AG08396 (cell line): ENCODE data around the gene SART3.
"Not testable (repeated sequence)": the region's sequence is repeated elsewhere in the genome, so short reads cannot be mapped to it uniquely, and the experiment has no call there.

ENCODE experiments used
- DNase-seq: peaks from one replicate; pipeline ENCODE4 v3.0.0; 2012; ENCODE audit warnings: low spot score, mixed read lengths

The SART3 gene

DNA sequence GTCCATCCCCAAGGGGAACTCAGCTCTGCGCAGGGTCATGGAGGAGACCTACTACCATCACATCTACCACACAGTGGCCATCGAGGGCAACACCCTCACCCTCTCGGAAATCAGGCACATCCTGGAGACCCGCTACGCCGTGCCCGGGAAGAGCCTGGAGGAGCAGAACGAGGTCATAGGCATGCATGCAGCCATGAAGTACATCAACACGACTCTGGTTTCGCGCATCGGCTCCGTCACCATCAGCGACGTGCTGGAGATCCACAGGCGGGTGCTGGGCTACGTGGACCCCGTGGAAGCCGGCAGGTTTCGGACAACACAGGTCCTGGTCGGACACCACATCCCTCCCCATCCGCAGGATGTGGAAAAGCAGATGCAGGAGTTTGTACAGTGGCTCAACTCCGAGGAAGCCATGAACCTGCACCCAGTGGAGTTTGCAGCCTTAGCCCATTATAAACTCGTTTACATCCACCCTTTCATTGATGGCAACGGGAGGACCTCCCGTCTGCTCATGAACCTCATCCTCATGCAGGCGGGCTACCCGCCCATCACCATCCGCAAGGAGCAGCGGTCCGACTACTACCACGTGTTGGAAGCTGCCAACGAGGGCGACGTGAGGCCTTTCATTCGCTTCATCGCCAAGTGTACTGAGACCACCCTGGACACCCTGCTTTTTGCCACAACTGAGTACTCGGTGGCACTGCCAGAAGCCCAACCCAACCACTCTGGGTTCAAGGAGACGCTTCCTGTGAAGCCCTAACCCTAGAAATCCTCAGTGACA is 42.1 kb downstream of the SART3 start:
- DNase-seq = no peak

DNA sequence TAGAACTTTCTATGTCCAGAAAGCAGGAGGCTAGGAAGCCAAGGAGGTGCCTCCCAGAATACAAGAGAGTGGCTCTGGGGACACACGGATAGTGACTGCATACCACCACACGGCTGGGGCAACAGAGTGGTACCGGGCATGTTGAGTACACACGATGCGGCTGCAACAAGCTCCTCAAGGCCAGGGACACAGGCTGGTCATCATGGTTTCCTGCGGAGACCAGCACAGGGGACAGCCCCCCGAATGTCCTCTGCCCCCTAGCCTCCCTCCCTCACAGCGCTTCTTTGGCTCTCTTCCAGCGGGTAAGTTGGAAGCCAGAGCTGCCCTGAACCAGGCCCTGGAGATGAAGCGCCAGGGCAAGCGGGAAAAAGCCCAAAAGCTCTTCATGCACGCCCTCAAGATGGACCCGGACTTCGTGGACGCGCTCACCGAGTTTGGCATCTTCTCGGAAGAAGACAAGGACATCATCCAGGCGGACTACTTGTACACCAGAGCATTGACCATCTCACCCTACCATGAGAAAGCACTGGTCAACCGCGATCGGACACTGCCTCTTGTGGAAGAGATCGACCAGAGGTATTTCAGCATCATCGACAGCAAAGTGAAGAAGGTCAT is 42.8 kb downstream of the SART3 start:
- no peak for DNase-seq

DNA sequence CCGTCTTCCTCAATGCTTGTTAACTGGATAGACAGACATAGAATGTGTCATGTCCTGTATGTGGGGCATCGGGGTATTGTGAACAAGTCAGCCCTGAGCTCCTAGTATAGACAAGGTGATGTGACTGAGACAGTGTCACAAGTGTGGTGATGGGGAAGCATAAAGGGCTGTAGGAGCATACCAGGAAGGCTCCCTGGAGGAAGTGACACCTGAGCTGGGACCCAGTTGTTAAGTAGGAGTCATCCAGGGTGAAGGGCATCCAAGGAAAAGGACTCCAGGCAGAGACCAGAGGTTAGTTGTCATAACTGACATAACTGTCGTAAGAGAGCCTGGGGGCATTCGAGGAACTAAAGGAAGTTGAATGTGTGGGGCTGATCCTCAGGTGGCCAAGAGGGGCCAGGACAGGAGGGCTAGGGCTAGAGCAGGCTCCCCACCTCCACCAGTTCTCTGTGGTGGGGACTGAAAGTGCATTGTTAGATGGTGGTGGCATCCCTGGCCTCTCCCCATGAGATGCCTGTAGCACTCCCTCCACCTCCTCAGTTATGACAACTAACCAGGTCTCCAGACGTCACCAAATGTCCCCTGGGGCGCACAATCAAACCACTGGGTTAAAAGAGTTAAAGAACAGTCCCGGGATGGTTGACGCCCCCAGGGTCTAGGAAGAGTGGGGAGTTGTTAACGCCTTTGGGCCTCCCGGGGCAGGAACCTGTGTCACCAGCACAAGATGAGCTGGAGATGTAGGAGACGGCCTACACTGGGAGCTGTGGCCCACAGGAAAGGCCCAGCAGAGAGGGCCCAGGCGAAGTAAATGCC is 43.5 kb downstream of the SART3 start:
- no peak for DNase-seq

DNA sequence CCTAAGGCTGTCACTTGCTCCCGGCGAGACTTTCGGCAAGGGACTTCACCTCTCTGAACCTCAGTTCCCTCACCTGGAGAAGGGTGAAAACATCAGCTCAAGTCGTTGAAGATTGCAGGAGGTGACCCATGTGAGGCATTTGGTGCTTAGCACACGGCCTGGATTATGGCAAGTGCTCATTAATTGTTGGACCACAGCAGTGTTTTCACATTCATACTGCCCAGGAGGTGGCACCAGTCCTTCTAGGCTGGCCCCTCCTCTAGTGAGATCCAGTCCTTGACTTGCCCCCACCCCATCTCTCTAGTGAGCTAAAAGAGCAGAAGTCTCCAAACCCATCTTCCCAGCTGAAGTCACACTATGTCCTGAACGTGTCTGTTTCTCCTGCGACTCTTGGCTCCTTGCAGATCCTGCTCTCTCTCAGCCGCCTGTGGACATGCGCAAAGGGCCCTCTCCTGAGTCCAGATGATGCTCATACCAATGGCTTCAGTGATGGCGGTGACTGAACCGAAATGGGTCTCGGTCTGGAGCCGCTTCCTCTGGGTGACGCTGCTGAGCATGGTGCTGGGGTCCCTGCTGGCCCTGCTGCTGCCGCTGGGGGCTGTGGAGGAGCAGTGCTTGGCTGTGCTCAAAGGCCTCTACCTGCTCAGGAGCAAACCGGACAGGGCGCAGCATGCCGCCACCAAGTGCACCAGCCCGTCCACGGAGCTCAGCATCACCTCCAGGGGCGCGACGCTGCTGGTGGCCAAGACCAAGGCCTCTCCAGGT is 44.3 kb downstream of the SART3 start:
- DNase-seq = no peak

DNA sequence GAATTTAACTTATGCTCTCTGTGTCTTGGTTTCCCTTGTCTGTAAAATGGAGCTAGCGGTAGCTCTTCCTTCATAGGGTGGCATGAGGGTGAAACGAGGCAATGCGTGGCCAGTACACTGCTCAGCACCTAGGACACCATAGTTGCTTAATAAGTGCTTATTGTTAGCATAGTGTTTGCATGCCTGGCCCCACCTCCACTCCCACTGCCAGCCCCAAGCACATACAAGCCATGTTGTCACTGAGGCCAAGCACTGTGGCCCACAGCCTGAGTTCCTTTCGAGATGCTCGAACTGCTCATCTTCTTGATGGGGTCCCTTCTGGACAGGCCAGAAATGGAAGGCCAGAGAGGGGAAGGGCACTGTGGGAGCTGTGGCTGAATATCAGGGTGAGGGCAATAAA is 45.1 kb downstream of the SART3 start:
- no peak for DNase-seq

DNA sequence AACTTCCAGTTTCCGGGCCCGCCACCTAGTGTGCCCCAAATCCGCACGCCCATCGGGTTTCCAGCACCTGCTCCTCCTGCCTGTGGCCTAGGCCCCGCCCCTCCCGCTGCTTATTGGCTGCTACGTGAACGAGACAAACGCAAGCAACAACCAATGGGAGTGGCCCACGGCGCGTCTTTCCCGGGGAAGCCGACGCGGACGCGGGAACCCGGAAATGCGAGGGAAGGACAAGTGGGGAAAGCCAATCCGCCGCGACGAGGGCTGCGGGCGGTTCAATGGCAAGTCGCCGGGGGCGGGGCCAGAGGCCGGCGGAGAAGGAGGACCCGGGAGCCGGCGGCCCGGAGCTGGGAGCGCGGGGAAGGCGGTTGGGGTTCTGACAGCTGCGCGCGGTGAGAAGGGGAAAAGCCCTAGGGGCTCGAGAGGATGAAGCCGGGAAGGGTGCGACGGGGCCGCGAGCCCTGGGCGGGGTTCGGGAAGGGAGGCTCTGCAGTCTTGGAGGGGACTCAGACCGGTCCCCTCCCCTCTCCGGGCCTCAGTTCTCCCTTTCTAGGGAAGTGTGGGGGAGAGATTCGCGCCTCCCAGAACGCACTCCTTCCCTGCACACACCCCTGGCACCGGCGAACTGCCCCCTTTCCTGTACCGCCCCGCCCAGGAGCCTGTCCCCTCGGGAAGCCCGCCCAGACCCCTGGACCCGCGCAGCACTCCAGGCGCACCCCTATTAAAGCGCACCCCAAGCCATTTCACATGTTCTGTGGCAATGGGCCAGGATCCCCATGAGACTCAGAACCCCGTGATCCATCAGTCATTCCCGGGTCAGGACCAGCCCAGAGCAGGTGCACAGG is 45.8 kb downstream of the SART3 start, which contains the start of gene FICD:
Gene FICD (plus strand): TSS at position 305 of the 842 bp plus-strand sequence. CDS start 1,696 bp downstream, outside the sequence.
- peak; percentile 98 for DNase-seq

DNA sequence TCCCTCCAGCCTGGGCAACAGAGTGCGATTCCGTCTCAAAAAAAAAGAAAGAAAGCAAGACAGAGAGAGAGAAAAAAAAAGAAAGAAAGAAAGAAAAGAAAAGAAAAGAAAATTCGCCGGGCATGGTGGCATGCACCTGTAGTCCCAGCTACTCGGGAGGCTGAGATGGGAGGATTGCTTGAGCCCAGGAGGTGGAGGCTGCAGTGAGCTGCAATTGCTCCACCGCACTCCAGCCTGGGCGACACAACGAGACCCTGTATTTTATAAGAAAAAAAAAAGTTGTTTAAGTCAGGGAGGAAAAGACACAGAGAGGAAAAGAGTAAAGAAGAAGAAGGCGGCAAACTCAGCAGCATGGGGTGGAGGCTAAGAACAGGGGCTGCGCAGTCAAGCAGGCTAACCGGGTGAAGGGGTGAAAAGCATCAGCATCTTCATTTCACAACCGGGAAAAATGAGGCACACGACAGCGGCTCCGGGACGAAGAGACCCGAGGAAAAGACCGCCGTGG is 46.5 kb downstream of the SART3 start:
- DNase-seq = no peak

DNA sequence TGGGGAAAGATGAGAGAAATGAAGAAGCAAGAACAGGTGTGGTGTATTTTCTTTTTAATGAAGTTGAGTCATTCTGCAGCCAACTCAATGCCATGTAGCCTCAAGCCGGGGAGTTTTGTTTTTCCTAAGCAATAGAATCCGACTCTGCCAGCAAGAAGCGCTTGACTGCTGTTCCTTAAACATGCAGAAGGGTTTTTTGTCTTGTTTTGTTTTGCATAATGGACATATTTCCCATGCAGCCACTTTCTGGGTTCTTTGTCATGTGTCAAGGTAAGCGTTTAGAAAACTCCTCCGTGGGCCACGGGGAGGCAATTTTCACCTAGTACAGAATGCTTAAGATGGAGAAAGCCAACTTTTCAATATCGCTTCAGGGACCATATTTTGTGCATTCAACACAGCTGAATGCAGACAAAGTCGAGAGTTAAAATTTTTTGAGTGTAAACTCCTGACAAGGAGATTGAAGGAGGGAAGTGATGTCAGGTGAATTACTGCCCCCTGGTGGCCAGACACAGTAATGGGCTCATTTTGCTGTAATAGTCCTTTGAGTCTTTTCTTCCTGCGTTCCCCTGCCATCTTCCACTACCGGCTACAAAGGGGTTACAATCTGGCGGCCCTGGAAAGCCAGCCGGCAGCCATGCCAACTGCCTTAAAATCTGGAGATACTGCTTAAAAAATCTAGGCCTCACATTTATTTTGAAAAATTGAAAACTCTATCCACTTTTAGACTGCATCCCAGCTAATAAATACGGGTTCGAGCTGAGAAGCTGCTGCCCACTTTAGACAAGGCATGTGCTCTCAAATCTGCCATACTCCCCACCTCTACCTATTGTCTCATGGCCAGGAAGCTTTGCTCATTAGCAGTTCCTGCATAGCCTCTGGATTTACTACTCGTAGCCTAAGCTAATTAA is 49.1 kb downstream of the SART3 start:
- peak; percentile 63 for DNase-seq

DNA sequence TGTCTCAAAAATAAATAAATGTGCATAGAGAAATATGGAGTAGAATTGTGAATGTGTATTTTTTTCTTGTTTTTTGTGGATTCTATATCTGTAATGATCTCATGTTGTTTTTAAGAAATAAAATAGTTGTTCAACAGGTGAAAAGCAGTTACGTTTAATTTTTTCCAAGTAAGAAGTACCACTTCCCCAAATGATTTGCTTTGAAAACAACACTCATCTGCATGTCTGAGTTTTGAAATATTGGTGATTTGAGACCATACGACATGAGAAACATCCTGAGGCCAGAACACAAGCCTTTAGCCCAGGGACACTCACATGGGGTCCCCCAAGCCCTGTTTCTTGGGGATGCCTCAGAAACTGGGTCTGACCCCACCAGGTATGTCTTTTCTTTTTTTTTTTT is 50.1 kb downstream of the SART3 start:
- no peak for DNase-seq

DNA sequence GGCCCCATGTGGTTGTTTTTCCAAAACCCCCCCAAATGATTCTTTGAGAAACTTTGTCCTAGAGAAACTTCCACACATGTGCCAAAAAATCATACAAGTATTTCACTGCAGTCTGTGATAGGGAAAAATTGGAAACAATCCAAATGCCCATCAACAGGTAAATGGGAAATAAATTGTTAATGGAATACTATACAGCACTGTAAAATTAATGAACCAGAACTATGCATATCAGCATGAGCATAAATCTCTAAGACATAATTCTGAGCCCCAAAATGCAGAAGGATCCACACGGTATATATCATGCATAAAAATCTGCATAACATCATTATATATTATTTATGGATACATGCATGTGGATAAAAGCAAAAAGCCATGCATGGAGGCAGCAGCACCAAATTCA is 51.2 kb downstream of the SART3 start:
- no peak for DNase-seq

DNA sequence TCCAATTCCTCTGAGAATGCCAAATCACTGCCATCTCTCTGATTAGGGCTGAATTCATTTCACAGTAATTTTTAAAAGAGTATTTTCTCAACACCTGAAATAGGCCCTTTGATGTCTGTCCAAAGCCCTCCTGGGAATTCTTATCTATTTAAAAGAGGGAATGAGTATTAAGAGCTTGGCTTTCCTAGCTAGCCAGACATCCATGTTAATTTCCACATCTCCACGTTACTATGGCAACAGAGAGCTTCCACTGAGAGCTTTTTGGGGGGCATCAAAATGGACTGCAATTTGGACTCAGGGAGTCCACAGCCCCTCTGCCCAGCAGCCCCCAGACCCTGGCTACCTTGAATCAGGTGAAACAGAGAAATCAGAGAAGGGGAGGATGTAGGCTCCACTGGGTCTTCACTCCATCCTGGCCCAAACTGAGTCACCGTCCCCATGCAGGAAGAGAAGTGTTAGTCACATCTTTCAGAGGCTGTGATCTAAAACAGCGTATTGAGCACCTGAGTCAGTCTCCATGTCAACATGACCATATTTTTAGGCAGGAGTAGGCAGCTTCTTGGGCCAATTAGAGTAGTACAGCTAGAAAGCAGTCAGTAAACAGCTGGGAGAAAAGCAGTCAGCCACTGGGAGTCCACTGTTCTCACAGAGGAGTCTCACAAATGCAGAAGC is 52.9 kb downstream of the SART3 start:
- no peak for DNase-seq

DNA sequence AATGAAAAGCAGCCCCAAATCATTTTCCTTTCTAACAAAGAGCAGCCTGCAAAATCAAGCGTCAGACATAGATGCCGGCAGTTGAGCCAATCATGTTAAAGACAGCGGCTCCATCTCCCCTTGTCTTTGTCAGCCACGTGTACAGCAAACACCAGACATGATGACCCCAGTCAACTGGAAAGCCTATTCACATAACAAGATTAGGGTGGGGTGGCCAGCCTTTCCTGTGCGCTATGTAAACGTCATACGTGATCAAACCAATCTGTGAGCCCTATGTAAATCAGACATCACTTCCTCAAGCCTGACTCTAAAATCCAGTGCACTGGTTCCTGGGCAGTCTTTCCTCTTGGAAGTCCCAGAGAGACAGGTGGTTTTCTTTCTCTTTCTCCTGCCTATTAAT is 55.8 kb downstream of the SART3 start:
- DNase-seq = no peak

DNA sequence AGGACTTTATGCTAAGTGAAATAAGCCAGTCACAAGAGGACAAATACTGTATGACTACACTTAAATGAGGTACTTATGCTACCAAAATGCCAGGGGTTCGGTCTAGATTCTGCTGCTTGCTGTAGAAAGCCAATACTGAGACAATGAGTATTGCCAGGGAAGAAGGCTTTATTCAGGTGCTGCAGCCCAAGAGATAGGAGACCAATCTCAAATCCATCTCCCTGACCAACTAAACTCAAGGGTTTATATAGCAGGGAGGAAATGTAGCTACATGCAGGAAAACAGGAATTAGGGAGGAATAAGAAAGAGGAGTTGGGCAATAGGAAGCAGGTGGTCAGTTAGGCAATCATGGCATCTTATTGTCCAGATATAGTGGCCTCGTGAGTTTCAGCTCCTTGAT is 58.1 kb downstream of the SART3 start:
- no peak for DNase-seq

DNA sequence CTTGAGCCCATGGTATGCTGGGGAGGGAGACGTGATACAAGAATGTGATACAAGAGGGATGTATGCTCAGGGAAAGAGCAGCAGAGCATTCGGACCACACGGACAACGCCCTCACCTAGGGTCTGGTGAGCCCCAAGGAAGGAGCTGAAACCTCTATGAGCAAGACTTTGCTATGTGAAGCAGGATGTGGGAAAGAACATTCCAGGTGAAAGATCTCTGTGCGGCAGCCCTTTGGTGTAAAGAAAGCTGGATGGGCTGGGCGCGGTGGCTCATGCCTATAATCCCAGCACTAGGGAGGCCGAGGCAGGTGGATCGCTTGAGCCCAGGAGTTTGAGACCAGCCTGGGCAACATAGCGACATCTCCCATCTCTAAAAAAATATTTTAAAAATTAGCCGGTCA is 62.8 kb downstream of the SART3 start:
- no peak for DNase-seq

DNA sequence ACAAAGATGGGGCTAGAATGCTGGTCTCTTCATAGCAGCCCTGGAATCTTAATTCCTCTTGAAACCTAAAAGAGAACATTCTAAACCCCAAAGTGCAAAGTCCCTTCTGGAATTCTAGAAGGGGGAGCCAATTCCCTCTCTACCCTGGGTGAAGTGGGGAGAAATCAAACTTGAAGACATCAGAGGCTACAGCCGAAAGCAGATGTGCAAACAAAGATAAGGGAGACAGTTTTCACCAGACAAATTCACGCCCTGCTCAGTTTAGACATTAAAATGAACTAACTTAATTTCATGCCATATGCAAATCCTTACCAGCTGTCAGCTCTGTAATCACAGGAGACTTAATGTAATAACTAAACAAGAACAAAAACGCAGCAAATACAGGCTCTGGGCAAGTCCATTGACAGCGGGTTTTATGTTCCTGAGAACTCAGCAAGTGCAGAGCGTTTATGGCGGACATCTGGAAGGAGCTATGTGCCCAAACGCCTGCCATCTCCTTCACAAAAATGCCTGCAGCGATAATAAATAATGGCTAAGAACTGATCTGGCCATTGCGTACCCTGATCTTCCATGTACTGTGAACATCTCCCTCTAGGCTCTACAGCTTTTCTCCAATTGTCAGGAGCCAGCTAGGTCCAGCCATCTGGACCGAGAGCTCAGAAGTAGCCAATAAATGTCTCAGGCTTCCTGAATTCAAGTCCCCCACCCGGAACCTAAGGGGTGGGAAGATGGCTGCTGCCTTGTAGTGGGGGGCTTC is 65.0 kb downstream of the SART3 start:
- DNase-seq = no peak

DNA sequence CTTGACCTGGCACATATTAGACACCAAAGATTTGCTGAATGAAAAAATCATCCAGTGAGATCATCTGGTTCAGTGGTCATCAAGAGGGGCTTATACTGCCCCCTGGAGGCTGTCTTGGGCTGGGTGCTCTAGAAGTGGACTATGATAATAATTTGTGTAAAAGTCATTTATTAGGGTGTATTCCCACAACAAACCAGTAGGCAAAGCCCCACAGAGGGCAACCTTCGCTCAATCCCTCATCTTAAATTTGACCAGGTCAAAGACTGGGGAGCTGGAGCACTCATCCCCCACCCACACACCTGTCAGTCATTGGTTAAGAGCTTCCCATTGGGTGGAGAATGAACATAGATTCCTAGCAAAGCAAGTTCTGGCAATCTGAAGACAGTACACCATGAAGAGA is 65.9 kb downstream of the SART3 start:
- DNase-seq = peak; percentile 41

DNA sequence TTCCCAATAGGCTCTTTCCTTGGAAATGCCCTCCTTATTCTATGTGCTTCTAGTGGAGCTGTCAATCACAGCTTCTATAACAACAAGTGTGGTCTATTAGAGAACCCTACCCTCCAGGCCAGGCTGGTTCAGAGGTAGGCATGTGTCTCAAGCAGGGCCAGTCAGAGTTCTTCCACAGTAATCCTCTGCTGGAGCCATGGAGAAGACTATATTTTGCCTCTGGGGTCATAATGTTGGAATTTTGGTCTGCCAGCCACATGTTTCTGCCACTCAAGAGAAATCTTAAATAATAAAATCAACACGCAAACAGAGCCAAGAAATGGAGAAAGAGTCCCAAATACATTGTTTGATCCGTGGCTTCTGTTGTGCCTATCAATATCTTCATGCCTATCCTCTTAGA is 69.7 kb downstream of the SART3 start:
- no peak for DNase-seq

DNA sequence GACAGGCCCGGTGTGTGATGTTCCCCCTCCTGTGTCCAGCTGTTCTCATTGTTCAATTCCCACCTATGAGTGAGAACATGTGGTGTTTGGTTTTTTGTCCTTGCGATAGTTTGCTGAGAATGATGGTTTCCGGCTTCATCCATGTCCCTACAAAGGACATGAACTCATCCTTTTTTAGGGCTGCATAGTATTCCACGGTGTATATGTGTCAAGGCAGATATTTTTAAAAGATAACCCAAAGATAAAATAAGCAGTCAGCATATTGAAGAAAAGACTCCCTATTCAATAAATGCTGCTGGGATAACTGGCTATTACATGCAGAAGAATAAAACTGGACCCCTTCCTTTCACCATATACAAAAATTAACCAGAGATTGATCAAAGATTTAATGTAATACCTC is 73.9 kb downstream of the SART3 start:
- not testable (repeated sequence) for DNase-seq

DNA sequence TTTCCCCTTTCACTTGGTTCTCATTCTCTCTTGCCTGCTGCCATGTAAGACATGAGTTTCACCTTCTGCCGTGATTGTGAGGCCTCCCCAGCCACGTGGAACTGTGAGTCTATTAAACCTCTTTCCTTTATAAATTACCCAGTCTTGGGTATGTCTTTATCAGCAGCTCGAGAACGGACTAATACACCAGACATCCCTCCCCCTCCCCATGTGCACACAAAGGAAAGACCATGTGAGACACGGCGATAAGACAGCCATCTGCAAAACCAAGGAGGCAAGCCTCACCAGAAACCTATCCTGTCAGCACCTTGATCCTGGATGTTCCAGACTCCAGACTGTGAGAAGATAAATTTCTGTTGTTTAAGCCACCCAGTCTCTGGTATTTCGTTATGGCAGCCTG is 75.6 kb downstream of the SART3 start:
- DNase-seq = not testable (repeated sequence)
